ENCODE results near the gene IKZF3.

DNA sequence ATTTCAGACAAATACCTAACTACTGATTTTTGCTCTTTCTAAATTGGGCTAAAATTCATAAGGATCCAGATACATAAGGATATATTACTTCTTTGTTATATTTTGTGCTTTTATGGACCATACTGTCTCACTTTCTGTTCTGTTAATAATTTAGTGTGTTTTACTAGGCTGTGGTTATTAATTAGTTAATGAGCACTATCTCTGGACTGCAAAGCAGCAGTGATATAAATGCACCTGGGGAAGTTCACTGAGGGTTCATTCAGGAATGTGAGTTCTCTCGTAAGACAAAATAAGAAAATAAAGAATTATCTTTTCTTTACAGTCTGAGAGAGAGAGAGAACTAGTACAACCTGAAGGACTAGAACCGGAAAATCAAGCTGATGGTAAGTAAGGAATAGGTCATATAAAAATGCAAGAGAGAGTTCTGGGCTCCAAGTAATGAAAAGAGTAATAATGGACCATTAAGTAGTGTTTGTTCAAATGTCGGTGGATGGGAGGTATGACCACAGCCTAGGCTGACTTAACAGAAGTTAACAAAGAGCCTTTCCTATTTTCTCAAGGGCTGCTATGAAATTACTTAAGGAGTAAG, 55.6 kb downstream of the IKZF3 start:
- TF ChIP-seq EZH2 (IDR thresholded peaks at IDR 0.05; ENCODE audit: low read length), result no peak
- TF ChIP-seq, protein P1, sequence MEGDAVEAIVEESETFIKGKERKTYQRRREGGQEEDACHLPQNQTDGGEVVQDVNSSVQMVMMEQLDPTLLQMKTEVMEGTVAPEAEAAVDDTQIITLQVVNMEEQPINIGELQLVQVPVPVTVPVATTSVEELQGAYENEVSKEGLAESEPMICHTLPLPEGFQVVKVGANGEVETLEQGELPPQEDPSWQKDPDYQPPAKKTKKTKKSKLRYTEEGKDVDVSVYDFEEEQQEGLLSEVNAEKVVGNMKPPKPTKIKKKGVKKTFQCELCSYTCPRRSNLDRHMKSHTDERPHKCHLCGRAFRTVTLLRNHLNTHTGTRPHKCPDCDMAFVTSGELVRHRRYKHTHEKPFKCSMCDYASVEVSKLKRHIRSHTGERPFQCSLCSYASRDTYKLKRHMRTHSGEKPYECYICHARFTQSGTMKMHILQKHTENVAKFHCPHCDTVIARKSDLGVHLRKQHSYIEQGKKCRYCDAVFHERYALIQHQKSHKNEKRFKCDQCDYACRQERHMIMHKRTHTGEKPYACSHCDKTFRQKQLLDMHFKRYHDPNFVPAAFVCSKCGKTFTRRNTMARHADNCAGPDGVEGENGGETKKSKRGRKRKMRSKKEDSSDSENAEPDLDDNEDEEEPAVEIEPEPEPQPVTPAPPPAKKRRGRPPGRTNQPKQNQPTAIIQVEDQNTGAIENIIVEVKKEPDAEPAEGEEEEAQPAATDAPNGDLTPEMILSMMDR (optimal IDR thresholded peaks at IDR 0.05 in 1 of 3, IDR thresholded peaks at IDR 0.05 in 1 of 3, conservative IDR thresholded peaks at IDR 0.05 in 1 of 3; ENCODE audit: extremely low read depth in 1 of 3, insufficient read depth in 2 of 3, low read length in 3 of 3), result no peak

All from keratinocyte (primary cell).